ENCODE measurements around the gene BRICD5.

Gene BRICD5

DNA sequence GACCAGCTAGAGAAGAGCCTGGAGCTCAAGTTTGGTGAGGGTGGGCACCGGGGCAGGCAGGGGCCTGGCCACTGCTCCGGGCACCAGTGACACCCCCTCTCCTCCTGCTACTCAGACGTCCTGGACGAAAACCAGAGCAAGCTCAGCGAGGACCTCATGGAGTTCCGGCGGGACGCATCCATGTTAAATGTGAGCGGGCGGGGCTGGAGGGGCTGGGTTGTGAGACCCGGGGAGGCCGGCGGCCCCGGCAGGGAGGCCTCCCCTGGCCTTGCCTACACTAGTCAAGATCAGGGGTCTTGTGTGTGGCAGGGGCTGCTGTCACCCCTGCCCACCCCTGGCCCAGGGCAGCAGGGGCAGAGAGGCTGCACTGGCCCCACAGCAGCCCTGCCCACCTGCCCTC is 37.3 kb downstream of the BRICD5 start:
- ChIA-PET POLR2A (interaction anchor here (0.6 to 3.2 kb wide), 5 partner anchors 11 to 240 kb away, joined by 3 to 18 read pairs (median 5); partner anchors contain the start of genes PGP and TRAF7), CTCF (no interaction called here)
- Histone ChIP-seq H3K4me1 (ENCODE audit: control insufficient read depth, insufficient read depth, low read length) (no peaks in the 10 kb centered on the region), H3K9me3 (ENCODE audit: control insufficient read depth, insufficient read depth, low read depth, low read length) (no peaks in the 10 kb centered on the region), H3K4me3 (ENCODE audit: low read depth, low read length) (no peak overlapping the region), H3K27ac (ENCODE audit: extremely low read depth, low read depth, low read length) (no peak overlapping the region), H3K36me3 (ENCODE audit: control insufficient read depth in 2 of 2, insufficient read depth in 1 of 2, low read length in 2 of 2) (peaks cover 0 to 62% of the 10 kb centered on the region in 2 experiments; a peak in 2 of 3 replicates)
- TF ChIP-seq KLF9 (tag by site-specific recombination; IDR thresholded peaks at IDR 0.05; ENCODE audit: low read depth) (no peak), ZNF239 (tag by site-specific recombination; IDR thresholded peaks at IDR 0.05) (no peak), ZNF792 (tag by site-specific recombination; IDR thresholded peaks at IDR 0.05) (no peak), ZNF391 (tag by site-specific recombination; IDR thresholded peaks at IDR 0.05; ENCODE audit: borderline replicate concordance, low read depth) (no peak), ZNF530 (tag by site-specific recombination; IDR thresholded peaks at IDR 0.05; ENCODE audit: low read depth) (no peak), ZNF623 (tag by site-specific recombination; IDR thresholded peaks at IDR 0.05) (no peak), ZNF10 (tag by site-specific recombination; IDR thresholded peaks at IDR 0.05) (no peak)
- TF ChIP-seq, protein P1, sequence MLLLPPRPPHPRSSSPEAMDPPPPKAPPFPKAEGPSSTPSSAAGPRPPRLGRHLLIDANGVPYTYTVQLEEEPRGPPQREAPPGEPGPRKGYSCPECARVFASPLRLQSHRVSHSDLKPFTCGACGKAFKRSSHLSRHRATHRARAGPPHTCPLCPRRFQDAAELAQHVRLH (tag by site-specific recombination; IDR thresholded peaks at IDR 0.05) = no peak

DNA sequence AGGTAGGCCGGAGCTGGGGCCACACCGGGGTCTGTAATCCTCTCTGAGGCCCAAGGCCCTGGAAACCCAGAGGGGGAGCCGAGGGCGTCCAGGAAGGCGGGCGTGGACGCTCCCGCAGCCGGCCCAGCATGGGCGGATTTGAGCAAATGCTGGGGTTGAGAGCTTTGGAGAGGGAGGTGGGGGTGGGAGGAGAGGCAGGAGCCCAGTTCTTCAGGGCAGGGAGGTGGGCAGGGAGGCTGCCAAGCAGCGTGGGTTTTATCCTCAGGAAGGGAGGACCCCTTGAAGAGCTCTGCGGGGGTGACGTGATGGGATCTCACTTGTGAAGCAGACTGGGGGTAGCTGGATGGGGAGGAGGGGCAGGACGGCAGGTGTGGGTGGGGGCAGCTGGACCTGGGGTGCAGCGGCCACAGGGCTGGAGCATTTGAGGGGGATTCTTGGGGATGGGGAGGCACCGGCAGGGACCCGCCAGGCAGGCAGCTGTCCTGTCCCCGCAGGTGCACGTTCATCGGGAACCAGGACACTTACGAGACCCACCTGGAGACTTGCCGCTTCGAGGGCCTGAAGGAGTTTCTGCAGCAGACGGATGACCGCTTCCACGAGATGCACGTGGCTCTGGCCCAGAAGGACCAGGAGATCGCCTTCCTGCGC is 37.9 kb downstream of the BRICD5 start:
- no peaks in the 10 kb centered on the region for H3K9me3 ChIP-seq (ENCODE audit: control insufficient read depth, insufficient read depth, low read depth, low read length)
- TF ChIP-seq ZBTB20 (tag by site-specific recombination; IDR thresholded peaks at IDR 0.05) = no peak
- no peak for TF ChIP-seq ZFP41 (tag by site-specific recombination; IDR thresholded peaks at IDR 0.05; ENCODE audit: borderline replicate concordance)
- no peak for TF ChIP-seq ZNF433 (tag by site-specific recombination; IDR thresholded peaks at IDR 0.05; ENCODE audit: low read depth)
- TF ChIP-seq, protein P2, sequence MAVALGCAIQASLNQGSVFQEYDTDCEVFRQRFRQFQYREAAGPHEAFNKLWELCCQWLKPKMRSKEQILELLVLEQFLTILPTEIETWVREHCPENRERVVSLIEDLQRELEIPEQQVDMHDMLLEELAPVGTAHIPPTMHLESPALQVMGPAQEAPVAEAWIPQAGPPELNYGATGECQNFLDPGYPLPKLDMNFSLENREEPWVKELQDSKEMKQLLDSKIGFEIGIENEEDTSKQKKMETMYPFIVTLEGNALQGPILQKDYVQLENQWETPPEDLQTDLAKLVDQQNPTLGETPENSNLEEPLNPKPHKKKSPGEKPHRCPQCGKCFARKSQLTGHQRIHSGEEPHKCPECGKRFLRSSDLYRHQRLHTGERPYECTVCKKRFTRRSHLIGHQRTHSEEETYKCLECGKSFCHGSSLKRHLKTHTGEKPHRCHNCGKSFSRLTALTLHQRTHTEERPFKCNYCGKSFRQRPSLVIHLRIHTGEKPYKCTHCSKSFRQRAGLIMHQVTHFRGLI (tag by site-specific recombination; IDR thresholded peaks at IDR 0.05) = no peak
- no peak for TF ChIP-seq KLF9 (tag by site-specific recombination; IDR thresholded peaks at IDR 0.05; ENCODE audit: low read depth)
- TF ChIP-seq, protein P3, sequence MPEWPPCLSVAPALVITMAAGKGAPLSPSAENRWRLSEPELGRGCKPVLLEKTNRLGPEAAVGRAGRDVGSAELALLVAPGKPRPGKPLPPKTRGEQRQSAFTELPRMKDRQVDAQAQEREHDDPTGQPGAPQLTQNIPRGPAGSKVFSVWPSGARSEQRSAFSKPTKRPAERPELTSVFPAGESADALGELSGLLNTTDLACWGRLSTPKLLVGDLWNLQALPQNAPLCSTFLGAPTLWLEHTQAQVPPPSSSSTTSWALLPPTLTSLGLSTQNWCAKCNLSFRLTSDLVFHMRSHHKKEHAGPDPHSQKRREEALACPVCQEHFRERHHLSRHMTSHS (tag by site-specific recombination; IDR thresholded peaks at IDR 0.05) = no peak
- TF ChIP-seq, protein P4, sequence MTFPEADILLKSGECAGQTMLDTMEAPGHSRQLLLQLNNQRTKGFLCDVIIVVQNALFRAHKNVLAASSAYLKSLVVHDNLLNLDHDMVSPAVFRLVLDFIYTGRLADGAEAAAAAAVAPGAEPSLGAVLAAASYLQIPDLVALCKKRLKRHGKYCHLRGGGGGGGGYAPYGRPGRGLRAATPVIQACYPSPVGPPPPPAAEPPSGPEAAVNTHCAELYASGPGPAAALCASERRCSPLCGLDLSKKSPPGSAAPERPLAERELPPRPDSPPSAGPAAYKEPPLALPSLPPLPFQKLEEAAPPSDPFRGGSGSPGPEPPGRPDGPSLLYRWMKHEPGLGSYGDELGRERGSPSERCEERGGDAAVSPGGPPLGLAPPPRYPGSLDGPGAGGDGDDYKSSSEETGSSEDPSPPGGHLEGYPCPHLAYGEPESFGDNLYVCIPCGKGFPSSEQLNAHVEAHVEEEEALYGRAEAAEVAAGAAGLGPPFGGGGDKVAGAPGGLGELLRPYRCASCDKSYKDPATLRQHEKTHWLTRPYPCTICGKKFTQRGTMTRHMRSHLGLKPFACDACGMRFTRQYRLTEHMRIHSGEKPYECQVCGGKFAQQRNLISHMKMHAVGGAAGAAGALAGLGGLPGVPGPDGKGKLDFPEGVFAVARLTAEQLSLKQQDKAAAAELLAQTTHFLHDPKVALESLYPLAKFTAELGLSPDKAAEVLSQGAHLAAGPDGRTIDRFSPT (tag by site-specific recombination; IDR thresholded peaks at IDR 0.05) = 0 out of 2 replicates have a peak, but pooled peaks have one; percentile 12
- TF ChIP-seq, protein P5, sequence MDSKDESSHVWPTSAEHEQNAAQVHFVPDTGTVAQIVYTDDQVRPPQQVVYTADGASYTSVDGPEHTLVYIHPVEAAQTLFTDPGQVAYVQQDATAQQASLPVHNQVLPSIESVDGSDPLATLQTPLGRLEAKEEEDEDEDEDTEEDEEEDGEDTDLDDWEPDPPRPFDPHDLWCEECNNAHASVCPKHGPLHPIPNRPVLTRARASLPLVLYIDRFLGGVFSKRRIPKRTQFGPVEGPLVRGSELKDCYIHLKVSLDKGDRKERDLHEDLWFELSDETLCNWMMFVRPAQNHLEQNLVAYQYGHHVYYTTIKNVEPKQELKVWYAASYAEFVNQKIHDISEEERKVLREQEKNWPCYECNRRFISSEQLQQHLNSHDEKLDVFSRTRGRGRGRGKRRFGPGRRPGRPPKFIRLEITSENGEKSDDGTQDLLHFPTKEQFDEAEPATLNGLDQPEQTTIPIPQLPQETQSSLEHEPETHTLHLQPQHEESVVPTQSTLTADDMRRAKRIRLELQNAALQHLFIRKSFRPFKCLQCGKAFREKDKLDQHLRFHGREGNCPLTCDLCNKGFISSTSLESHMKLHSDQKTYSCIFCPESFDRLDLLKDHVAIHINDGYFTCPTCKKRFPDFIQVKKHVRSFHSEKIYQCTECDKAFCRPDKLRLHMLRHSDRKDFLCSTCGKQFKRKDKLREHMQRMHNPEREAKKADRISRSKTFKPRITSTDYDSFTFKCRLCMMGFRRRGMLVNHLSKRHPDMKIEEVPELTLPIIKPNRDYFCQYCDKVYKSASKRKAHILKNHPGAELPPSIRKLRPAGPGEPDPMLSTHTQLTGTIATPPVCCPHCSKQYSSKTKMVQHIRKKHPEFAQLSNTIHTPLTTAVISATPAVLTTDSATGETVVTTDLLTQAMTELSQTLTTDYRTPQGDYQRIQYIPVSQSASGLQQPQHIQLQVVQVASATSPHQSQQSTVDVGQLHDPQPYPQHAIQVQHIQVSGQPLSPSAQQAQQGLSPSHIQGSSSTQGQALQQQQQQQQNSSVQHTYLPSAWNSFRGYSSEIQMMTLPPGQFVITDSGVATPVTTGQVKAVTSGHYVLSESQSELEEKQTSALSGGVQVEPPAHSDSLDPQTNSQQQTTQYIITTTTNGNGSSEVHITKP (tag by site-specific recombination; IDR thresholded peaks at IDR 0.05) = no peak
- peak; percentile 86 for TF ChIP-seq ZFHX2 (tag by site-specific recombination; conservative IDR thresholded peaks at IDR 0.05)
- TF ChIP-seq EGR2 (tag by site-specific recombination; IDR thresholded peaks at IDR 0.05; ENCODE audit: low read depth) = peak; percentile 90
- no peak overlapping the region for H3K4me3 ChIP-seq (ENCODE audit: low read depth, low read length)
- no peaks in the 10 kb centered on the region for H3K4me1 ChIP-seq (ENCODE audit: control insufficient read depth, insufficient read depth, low read length)
- POLR2A ChIA-PET = interaction anchor here (0.6 to 3.2 kb wide), 6 partner anchors 11 to 277 kb away, joined by 3 to 18 read pairs (median 4); partner anchors contain the start of genes PGP and TRAF7
- H3K36me3 ChIP-seq (ENCODE audit: control insufficient read depth in 2 of 2, insufficient read depth in 1 of 2, low read length in 2 of 2) = peaks cover 0 to 63% of the 10 kb centered on the region in 2 experiments; a peak in 2 of 3 replicates
- CTCF ChIA-PET = no interaction called here
- no peak overlapping the region for H3K27ac ChIP-seq (ENCODE audit: extremely low read depth, low read depth, low read length)
